ENCODE data around the gene EHD1. TPM values are rescaled to one million over a fixed set of nuclear protein-coding genes. Genes with fewer than 3 reads are reported as not detected.

Gene EHD1
- total RNA-seq, 1 experiment from 2014 or later = 110 TPM

- H3K4me2 ChIP-seq = no peak overlapping the region
- POLR2A ChIA-PET (ENCODE audit: unreplicated experiment) = interaction anchor here (0.6 kb wide), 1 partner anchor 579 kb away, joined by 4 read pairs; no protein-coding TSS in a partner anchor
- intact Hi-C loops (cut with micrococcal nuclease; ENCODE audit: unreplicated experiment) = loop anchor here (1.0 to 2.0 kb wide), 2 partner anchors 46 to 107 kb away; no protein-coding TSS in a partner anchor
Observed at GRCh38 chr11:64893194-64894069, 15.0 kb upstream of the EHD1 start.

GRCh38 chr11:64892838-64893193 is 14.4 kb upstream of the EHD1 start:
- Histone ChIP-seq H3K4me3 (no peak overlapping the region), H3K4me1 (replicated peaks; ENCODE audit: insufficient read depth) (peaks cover 9% of the 10 kb centered on the region), H3F3A (ENCODE audit: insufficient read depth, low read depth) (peaks cover 14% of the 10 kb centered on the region; the same call in 1 of the 2 replicates), H3K9me2 (ENCODE audit: insufficient read depth) (no peaks in the 10 kb centered on the region), H3K9me3 (ENCODE audit: insufficient read depth, low read depth) (no peaks in the 10 kb centered on the region), H3K27ac (no peak overlapping the region), H3K36me3 (ENCODE audit: low read depth) (no peaks in the 10 kb centered on the region), H3K79me2 (ENCODE audit: low read depth) (no peaks in the 10 kb centered on the region), H3K4me2 (no peak overlapping the region), H3K27me3 (ENCODE audit: insufficient read depth, low read depth) (no peaks in the 10 kb centered on the region), H2AFZ (no peak overlapping the region), H4K20me1 (ENCODE audit: insufficient read depth) (0 out of 2 replicates have a peak, but pooled peaks cover 4% of the 10 kb centered on the region)
- CTCF ChIA-PET = no interaction called here
- TSS peak; percentile 8 for BruUV-seq (replicated peaks)
- no peak for TF ChIP-seq EZH2 (IDR thresholded peaks at IDR 0.05; ENCODE audit: low read depth)
- TF ChIP-seq CTCF (conservative IDR thresholded peaks at IDR 0.05) = no peak
- POLR2A ChIA-PET (ENCODE audit: unreplicated experiment) = interaction anchor here (0.5 kb wide), 1 partner anchor 219 kb away, joined by 3 read pairs; the partner anchor contains the start of gene TM7SF2
- intact Hi-C loops (cut with micrococcal nuclease; ENCODE audit: unreplicated experiment) = no loop called here
- DNase-seq = no peak

More at GRCh38 chr11:64893194-64894069, 15.0 kb upstream of the EHD1 start:
- Histone ChIP-seq H3K36me3 (ENCODE audit: low read depth) (0 out of 2 replicates have a peak, but pooled peaks cover 2% of the 10 kb centered on the region), H3K27ac (no peak overlapping the region), H3K79me2 (ENCODE audit: low read depth) (no peaks in the 10 kb centered on the region), H3K9me2 (ENCODE audit: insufficient read depth) (no peaks in the 10 kb centered on the region), H3K4me1 (replicated peaks; ENCODE audit: insufficient read depth) (peaks cover 4% of the 10 kb centered on the region; the same call in 1 of the 2 replicates), H3K27me3 (ENCODE audit: insufficient read depth, low read depth) (no peaks in the 10 kb centered on the region), H3K4me3 (no peak overlapping the region), H4K20me1 (ENCODE audit: insufficient read depth) (0 out of 2 replicates have a peak, but pooled peaks cover 4% of the 10 kb centered on the region), H3F3A (ENCODE audit: insufficient read depth, low read depth) (peaks cover 14% of the 10 kb centered on the region; the same call in 1 of the 2 replicates), H2AFZ (no peak overlapping the region), H3K9me3 (ENCODE audit: insufficient read depth, low read depth) (no peaks in the 10 kb centered on the region)
- CTCF ChIA-PET = interaction anchor here (0.5 to 0.6 kb wide), 4 partner anchors 13 to 133 kb away, joined by 3 to 7 read pairs (median 4); partner anchors contain the start of gene EHD1
- TF ChIP-seq EZH2 (IDR thresholded peaks at IDR 0.05; ENCODE audit: low read depth) = no peak
- no peak for TF ChIP-seq CTCF (conservative IDR thresholded peaks at IDR 0.05)
- DNase-seq = no peak
- no TSS peak for BruUV-seq (replicated peaks)

GRCh38 chr11:64892411-64892831 is 14.0 kb upstream of the EHD1 start:
- Histone ChIP-seq H3F3A (ENCODE audit: insufficient read depth, low read depth) (peaks cover 15% of the 10 kb centered on the region; the same call in 1 of the 2 replicates), H3K4me1 (replicated peaks; ENCODE audit: insufficient read depth) (peaks cover 12% of the 10 kb centered on the region), H3K27ac (no peak overlapping the region), H3K79me2 (ENCODE audit: low read depth) (no peaks in the 10 kb centered on the region), H3K4me2 (no peak overlapping the region), H3K9me3 (ENCODE audit: insufficient read depth, low read depth) (no peaks in the 10 kb centered on the region), H4K20me1 (ENCODE audit: insufficient read depth) (0 out of 2 replicates have a peak, but pooled peaks cover 4% of the 10 kb centered on the region), H3K27me3 (ENCODE audit: insufficient read depth, low read depth) (no peaks in the 10 kb centered on the region), H3K36me3 (ENCODE audit: low read depth) (no peaks in the 10 kb centered on the region), H3K9me2 (ENCODE audit: insufficient read depth) (no peaks in the 10 kb centered on the region), H3K4me3 (no peak overlapping the region), H2AFZ (no peak overlapping the region)
- BruUV-seq (replicated peaks) = no TSS peak
- ChIA-PET CTCF (no interaction called here), POLR2A (ENCODE audit: unreplicated experiment) (interaction anchor here (0.5 kb wide), 1 partner anchor 219 kb away, joined by 3 read pairs; the partner anchor contains the start of gene TM7SF2)
- TF ChIP-seq EZH2 (IDR thresholded peaks at IDR 0.05; ENCODE audit: low read depth) (no peak), CTCF (conservative IDR thresholded peaks at IDR 0.05) (no peak)
- DNase-seq = no peak
- intact Hi-C loops (cut with micrococcal nuclease; ENCODE audit: unreplicated experiment) = no loop called here

Measured in PC-9 (cell line).